Ectodermal cell (in vitro differentiated cells): Measurements from ENCODE around the gene SCUBE1.

Experiments used
- H3K27ac ChIP-seq: 2 replicates; pipeline ENCODE4 v1.7.0; 2013; ENCODE audit warnings: mild to moderate bottlenecking, low read depth, low read length; ENCODE audit not compliant: insufficient read depth, poor library complexity, severe bottlenecking
- H3K27me3 ChIP-seq: 2 replicates; pipeline ENCODE4 v1.7.0; 2013; ENCODE audit warnings: mild to moderate bottlenecking, low read length; ENCODE audit not compliant: insufficient read depth, control insufficient read depth, poor library complexity, severe bottlenecking
- H3K36me3 ChIP-seq: one replicate; pipeline ENCODE4 v1.7.0; 2013; ENCODE audit warnings: low read length; ENCODE audit not compliant: control insufficient read depth, insufficient read depth
- H3K4me1 ChIP-seq: one replicate; pipeline ENCODE4 v1.7.0; 2013; ENCODE audit warnings: low read length; ENCODE audit not compliant: control insufficient read depth, insufficient read depth
- H3K4me3 ChIP-seq: 2 replicates; pipeline ENCODE4 v1.7.0; 2013; ENCODE audit warnings: low read depth, low read length, control low read depth; ENCODE audit not compliant: insufficient read depth
- H3K9me3 ChIP-seq: 2 replicates; pipeline ENCODE4 v1.7.0; 2013; ENCODE audit warnings: mild to moderate bottlenecking, low read length, moderate library complexity; ENCODE audit not compliant: control insufficient read depth
- WGBS, 2 experiments: methylation state at CpG; one replicate each; pipeline ENCODE4 v1.1.7; 2013; ENCODE audit warnings: missing lambda C conversion rate in 2 of 2; 5-methylcytosine and 5-hydroxymethylcytosine counted together

The SCUBE1 gene

DNA sequence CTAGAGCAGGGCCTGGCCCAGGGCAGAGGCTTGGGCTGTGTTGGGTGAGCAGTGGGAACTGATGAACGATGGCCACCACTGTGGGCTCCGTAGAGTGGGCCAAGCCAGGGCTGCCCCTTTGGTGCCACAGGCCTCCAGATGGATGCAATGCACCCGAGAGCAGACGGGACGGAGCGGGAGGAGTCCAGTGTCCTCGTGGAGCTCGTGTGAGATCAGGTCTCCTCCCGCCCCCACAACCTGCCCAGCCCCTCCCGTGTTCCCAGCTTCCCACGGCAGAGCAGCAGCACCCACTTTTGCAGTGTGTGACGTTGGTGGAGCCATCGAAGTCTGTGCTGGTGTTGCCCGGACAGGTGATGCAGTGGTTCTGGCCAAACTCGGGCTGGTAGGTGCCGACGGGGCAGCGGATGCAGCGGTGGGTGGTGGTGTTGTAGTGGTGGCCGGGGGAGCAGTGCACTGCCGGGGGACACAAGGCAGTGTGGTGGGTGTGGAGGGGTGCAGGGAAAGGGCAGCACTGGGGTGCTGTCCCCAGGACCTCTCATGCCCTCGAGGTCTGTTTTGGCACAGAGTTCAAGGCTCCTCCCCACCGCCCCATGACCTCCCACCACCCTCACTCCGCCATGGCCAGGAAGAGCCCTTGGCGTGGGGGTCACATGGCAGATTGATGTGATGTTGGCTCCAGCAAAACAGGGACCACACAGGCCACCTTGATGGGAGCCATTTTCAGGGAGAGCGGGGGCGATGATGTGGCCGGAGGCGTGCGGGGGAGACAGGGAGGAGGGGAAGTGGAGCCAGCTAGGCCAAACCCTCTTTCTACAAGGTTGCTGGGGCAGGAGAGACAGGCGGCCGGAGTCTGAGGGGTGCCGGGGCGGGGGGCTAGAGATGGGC lies 132.3 kb downstream of the SCUBE1 start:
- Histone ChIP-seq H3K27me3 (no peaks in the 10 kb centered on the region), H3K36me3 (no peaks in the 10 kb centered on the region), H3K27ac (no peak overlapping the region), H3K4me1 (peaks cover 15% of the 10 kb centered on the region), H3K4me3 (no peak overlapping the region), H3K9me3 (no peaks in the 10 kb centered on the region)
- 94% methylated on average over 34 of the region's 34 CpGs for WGBS, 2 experiments

DNA sequence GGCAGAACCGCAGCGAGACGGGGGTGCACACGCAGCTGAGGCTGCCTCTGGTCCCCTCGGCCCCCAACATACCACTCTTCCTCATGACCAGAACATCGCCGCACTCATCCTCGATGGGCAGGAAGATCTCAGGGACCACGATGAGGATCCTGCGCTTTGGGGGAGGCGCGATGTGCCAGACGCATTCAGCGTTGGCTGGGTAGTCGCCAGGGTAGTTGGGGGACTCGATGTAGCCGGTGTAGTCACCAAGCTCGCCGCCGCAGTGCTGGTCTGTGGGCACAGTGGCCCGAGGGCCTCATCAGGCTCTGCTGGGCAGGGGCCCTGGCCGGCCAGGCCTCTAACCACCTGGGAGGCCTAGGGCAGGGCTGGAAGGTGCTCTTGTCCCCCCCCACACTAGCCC lies 133.2 kb downstream of the SCUBE1 start:
- H3K27me3 ChIP-seq, result no peaks in the 10 kb centered on the region
- H3K4me3 ChIP-seq, result no peak overlapping the region
- no peak overlapping the region for H3K27ac ChIP-seq
- WGBS, 2 experiments, result 90 to 91% methylated on average over 22 of the region's 22 CpGs
- no peaks in the 10 kb centered on the region for H3K36me3 ChIP-seq
- H3K4me1 ChIP-seq, result peaks cover 15% of the 10 kb centered on the region
- H3K9me3 ChIP-seq, result no peaks in the 10 kb centered on the region

DNA sequence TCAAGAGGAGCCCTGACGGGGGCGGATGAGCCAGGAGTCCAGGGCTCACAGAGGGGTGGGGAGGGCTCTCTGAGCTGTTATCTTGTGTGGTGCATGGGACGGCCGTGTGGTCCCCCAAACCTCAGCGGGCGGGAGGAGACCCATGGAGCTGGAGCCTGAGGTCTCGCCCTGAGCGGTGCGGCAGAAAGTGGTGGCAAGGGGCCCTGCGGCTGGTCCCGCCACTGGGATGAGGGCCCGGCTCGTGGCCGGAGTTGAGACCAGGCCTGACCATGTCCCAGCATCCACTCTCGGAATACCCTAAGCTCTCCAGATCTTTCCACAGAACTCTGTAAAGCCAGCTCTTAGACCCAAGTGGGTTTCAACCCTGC lies 133.7 kb downstream of the SCUBE1 start:
- Histone ChIP-seq H3K36me3 (no peaks in the 10 kb centered on the region), H3K27ac (no peak overlapping the region), H3K9me3 (no peaks in the 10 kb centered on the region), H3K4me3 (no peak overlapping the region), H3K27me3 (no peaks in the 10 kb centered on the region), H3K4me1 (peaks cover 15% of the 10 kb centered on the region)
- 93 to 95% methylated on average over 15 of the region's 15 CpGs for WGBS, 2 experiments

DNA sequence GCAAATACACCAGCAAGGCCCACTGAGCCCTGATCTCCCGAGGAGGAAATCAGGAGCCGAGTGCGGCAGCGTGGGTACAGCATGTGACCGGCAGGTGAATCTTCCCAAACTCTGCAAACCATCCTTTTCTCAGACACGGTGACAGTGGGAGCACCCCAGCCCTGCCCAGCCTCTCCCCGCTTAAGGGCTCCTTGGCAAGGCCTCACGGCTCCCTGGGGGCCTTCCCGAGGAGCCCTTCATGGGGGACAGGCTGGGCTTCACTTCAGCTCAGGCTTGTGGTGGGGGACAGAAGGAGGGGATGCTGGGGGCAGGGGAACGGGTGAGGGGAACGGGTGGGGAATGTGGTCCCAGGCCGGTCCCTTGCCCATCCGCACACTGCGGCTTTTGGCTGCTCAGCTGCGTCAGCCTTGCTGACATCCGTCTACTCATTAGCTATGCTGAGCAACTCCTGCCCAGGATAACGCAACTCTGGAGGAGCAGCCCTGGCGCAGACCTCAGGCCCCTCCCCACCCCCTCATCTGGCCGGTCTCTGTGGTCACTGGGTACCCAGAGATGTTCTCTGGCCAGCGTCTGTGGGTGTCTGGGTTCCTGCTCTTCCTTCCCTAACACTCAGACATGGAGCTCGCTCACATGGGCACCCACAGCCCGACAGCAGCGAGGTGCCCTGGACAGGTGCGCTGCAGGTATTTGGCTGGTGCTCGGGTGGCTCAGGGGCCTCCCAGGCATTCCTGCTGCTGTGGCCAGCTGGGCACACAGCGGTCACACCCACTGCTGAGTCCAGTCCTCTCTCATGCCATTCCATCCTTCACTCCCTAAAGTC lies 134.3 kb downstream of the SCUBE1 start:
- Histone ChIP-seq H3K36me3 (no peaks in the 10 kb centered on the region), H3K9me3 (no peaks in the 10 kb centered on the region), H3K4me1 (peaks cover 15% of the 10 kb centered on the region), H3K27ac (no peak overlapping the region), H3K4me3 (no peak overlapping the region), H3K27me3 (no peaks in the 10 kb centered on the region)
- 94 to 95% methylated on average over 26 of the region's 26 CpGs for WGBS, 2 experiments

DNA sequence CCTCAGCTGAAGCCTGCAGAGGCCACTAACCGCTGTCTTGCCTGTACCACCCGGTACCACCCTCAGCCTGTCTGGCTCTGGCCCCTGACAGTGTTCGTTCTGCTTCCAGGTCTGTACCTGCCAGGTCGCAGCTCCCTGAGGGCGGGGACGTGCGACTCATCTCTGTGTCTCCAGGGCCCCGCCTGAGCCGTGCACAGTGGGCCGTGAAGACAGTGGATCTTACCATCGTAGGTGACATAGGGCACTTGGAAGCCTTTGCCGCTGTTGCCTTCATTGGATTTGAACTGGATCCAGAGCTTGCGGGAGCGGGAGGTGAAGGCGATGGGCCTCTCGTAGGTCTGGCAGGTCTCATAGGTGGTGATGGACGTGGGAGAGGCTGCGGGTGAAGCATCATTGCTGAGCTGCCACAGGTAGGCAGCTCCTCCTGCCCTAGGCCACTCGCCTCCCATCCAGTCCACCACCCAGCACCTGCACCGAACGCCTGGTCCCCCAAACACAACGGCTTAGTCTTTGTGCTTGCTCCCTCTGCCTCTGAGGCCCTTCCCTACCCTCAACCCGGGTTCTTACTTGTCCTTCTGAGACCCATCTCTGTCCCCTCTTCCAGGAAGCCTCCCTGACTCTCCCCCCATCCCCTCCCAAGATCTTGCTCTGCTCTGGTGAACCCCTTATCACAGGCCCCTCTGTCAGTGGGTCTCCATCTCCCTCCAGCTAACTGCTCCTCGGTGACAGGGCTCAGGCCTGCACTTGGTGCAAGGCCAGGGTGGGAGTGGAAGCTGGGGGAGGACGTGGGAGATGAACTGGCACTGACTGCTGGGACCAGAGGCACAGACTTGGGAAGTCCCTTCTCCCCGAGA lies 135.1 kb downstream of the SCUBE1 start:
- H3K36me3 ChIP-seq, result no peaks in the 10 kb centered on the region

DNA sequence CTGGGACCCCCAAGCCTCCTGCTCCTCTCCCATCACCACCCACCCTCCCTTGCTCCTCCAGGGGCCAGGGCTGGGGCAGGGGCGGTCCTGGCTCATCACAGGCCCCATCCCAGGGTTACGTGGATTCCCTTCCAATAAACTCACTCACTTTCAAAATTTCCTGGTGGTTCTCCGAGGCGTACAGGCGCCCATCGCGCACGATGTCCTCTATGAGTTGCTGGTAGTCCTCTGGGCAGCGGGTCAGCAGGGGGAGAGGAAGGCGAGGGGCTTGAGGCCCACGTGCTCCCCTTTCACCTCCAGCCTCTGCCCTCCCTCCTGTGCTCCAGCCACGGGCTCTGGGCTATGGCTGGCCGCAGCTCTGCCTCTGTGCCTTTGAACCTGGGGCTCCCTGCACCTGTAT lies 135.8 kb downstream of the SCUBE1 start:
- Histone ChIP-seq H3K27me3 (no peaks in the 10 kb centered on the region), H3K27ac (no peak overlapping the region), H3K4me1 (peaks cover 4% of the 10 kb centered on the region), H3K9me3 (no peaks in the 10 kb centered on the region), H3K4me3 (no peak overlapping the region), H3K36me3 (no peaks in the 10 kb centered on the region)
- WGBS, 2 experiments, result 91 to 93% methylated on average over 13 of the region's 13 CpGs

More for the DNA sequence above, 135.1 kb downstream of the SCUBE1 start:
- no peaks in the 10 kb centered on the region for H3K9me3 ChIP-seq
- H3K4me1 ChIP-seq, result peaks cover 9% of the 10 kb centered on the region
- 93 to 94% methylated on average over 26 of the region's 26 CpGs for WGBS, 2 experiments
- H3K4me3 ChIP-seq, result no peak overlapping the region
- H3K27me3 ChIP-seq, result no peaks in the 10 kb centered on the region
- no peak overlapping the region for H3K27ac ChIP-seq

DNA sequence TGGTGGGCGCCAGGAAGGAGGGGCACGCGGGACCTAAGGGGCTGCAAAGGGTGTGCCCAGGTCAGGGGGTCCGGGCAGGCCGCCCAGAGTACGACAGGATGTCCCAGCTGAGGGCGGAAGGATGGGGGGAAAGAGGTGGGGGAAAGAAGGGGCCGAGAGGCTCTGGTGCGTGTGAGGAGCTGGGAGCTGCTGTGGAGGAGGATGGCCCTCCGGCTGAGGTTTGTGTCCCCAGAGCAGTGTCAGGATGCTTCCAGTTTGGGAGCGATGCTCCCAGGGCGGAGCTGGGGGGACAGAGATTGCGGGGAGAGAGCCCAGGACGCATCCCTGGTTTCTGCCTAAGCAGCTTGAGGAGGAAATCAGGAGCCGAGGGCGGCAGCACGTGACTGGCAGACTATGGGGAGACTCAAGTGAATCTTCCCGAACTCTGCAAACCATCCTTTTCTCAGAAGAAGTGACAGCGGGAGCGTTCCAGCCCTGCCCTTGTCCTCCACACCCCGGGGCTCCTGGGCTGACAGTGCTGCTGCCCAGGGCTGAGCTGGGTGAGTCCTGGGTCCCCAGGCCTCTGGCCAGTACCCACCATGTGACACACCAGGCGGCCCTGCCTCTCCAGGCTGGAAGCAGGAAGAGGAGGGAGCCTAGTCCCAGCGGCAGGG lies 136.5 kb downstream of the SCUBE1 start:
- no peak overlapping the region for H3K4me3 ChIP-seq
- no peaks in the 10 kb centered on the region for H3K27me3 ChIP-seq
- H3K36me3 ChIP-seq, result no peaks in the 10 kb centered on the region
- no peaks in the 10 kb centered on the region for H3K9me3 ChIP-seq
- peaks cover 4% of the 10 kb centered on the region for H3K4me1 ChIP-seq
- no peak overlapping the region for H3K27ac ChIP-seq
- WGBS, 2 experiments, result 79 to 84% methylated on average over 23 of the region's 23 CpGs

DNA sequence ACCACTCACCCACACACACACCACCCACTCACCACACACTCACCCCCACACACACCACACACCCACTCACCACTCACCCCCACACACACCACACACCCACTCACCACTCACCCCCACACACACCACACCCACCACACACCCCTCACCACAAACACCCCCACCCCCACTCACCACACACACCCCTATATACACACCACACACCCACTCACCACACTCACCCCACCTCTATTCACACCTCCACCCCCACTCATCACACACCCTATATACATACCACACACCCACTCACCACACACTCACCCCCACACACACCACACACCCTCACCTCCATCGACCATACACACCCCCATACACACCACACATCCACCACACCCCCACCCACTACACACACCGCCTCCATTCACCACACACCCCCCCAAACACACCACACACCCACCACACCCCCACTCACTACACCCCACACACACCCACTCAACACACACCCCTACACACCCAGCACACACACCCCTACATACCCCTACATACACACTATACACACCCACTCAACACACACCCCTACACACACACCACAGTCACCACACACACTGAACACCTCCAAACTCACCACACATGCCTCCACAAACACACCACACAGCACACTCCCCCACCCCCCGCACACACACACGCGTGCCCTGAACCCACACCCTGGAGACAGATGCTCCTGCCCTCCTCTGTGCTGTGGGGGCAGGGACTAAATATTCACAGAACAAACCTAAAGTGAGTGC lies 137.2 kb downstream of the SCUBE1 start:
- peaks cover 4% of the 10 kb centered on the region for H3K4me1 ChIP-seq
- H3K27me3 ChIP-seq, result no peaks in the 10 kb centered on the region
- H3K36me3 ChIP-seq, result no peaks in the 10 kb centered on the region
- H3K9me3 ChIP-seq, result no peaks in the 10 kb centered on the region
- H3K4me3 ChIP-seq, result no peak overlapping the region
- 90 to 91% methylated on average over 5 of the region's 5 CpGs for WGBS, 2 experiments
- H3K27ac ChIP-seq, result no peak overlapping the region

DNA sequence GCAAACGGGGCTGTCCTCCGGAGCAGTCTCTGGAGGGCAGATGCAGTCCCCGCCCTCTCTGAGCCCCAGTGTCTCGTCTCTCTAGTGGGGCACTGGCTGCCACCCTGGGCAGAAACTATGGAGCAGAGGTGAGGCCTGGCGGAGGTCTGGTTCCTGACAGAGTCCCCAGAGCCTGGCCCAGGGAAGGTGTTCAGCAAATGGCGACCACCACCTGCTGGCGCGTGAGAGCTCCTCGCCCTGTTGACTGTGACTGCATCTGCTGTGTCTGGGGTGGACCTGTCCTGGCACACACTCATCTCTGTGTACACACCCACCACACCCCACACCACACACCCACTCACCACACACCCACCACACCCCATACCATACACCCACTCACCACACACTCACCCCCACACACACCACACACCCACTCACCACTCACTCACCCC lies 137.9 kb downstream of the SCUBE1 start:
- Histone ChIP-seq H3K9me3 (no peaks in the 10 kb centered on the region), H3K4me3 (no peak overlapping the region), H3K36me3 (no peaks in the 10 kb centered on the region), H3K27me3 (no peaks in the 10 kb centered on the region), H3K4me1 (peaks cover 4% of the 10 kb centered on the region), H3K27ac (no peak overlapping the region)
- WGBS, 2 experiments, result 93% methylated on average over 9 of the region's 9 CpGs
